ENCODE results near the gene MOCS1. TPM values are rescaled to one million over a fixed set of nuclear protein-coding genes. Genes with fewer than 3 reads are reported as not detected.

Gene MOCS1
- total RNA-seq, 4 donors from 2014 or later: 5.0 to 12.0 (median 8.4) TPM

DNA sequence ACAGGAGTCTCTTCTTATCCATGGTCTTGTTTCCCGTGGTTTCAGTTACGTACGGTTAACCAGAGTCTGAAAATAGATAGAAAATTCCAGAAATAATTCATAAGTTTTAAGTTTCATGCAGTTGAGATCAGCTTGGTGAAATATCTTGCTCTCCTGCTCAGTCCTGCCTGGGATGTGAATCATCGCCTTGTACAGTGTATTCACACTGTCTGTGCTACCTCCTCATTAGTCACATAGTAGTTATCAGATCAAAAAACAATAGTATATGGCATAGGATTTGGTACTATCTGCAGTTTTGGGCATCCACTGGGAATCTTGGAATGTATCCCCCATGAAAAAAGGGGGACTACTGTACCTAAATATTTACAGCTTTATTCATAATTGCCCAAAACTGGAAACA lies 22.7 kb upstream of the MOCS1 start:
- TF ChIP-seq POLR2A (IDR thresholded peaks at IDR 0.05): no peak
- TF ChIP-seq CTCF (IDR thresholded peaks at IDR 0.05): no peak
- Histone ChIP-seq H3K9me3 (no peaks in the 10 kb centered on the region), H3K4me1 (no peaks in the 10 kb centered on the region), H3K27ac (no peak overlapping the region), H3K36me3 (no peaks in the 10 kb centered on the region), H3K27me3 (no peaks in the 10 kb centered on the region), H3K4me3 (no peak overlapping the region)
- intact Hi-C loops (cut with DNase I): no loop called here
- WGBS, 2 donors: 67 to 80% methylated on average over 4 of the region's 4 CpGs
- DNase-seq: no peak

DNA sequence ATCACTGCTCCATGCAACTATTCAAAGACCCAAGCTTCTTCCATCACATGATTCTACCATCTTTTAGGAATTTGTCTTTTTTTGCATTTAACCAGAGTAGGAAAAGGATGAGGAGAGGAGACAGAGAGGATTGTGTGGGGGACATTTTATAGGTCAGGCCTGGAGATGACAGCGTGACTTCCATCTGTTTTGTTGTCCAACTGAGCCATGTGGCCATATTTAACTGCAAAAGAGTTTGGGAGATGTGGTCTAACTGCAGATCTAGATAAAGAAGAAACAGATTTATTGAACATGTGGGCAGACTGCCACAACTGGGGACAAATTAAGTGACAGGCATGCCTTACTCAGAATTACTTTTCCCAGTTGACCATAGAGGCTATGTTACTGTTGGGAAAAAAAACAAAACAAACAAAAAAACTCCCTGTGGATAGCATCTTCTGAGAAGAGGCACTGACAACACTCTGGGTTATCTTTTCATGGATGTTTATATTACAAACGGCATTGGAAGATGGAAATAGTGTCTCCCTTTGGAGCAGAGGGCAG lies 18.9 kb upstream of the MOCS1 start:
- TF ChIP-seq POLR2A (IDR thresholded peaks at IDR 0.05) (no peak), CTCF (IDR thresholded peaks at IDR 0.05) (no peak)
- DNase-seq: no peak
- Histone ChIP-seq H3K4me1 (peaks cover 0 to 5% (median 0%) of the 10 kb centered on the region in 3 donors), H3K9me3 (no peaks in the 10 kb centered on the region), H3K36me3 (no peaks in the 10 kb centered on the region), H3K27ac (no peak overlapping the region), H3K27me3 (no peaks in the 10 kb centered on the region), H3K4me3 (no peak overlapping the region)
- intact Hi-C loops (cut with DNase I): no loop called here
- 61 to 74% methylated on average over 2 of the region's 2 CpGs for WGBS, 2 donors

DNA sequence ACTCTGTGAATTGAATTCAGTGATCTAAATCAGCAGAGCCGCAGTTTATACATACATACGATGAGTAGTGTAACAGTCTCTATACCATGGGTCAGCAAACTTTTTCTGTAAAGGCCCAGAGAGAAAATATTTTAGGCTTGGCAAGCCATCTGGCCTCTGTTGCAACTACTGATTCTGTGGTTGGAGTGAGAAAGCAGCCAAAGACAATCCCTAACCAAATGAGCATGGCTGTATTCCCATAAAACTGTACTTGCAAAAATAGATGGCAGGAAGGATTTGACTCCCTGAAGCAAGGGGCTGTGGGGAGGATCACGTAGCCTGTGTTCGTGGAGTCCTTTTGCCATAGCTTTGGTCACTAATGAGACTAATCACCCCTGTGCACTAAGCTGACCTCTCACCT lies 17.9 kb upstream of the MOCS1 start:
- Histone ChIP-seq H3K4me3 (no peak overlapping the region), H3K27ac (peak overlapping the region in 2 of 4 donors; percentile 11 to 43), H3K27me3 (no peaks in the 10 kb centered on the region), H3K4me1 (peaks cover 0 to 5% (median 0%) of the 10 kb centered on the region in 3 donors), H3K36me3 (no peaks in the 10 kb centered on the region), H3K9me3 (no peaks in the 10 kb centered on the region)
- no peak for DNase-seq
- no peak for TF ChIP-seq CTCF (IDR thresholded peaks at IDR 0.05)
- intact Hi-C loops (cut with DNase I): no loop called here
- 86% methylated on average over 4 of the region's 4 CpGs for WGBS, 2 donors

DNA sequence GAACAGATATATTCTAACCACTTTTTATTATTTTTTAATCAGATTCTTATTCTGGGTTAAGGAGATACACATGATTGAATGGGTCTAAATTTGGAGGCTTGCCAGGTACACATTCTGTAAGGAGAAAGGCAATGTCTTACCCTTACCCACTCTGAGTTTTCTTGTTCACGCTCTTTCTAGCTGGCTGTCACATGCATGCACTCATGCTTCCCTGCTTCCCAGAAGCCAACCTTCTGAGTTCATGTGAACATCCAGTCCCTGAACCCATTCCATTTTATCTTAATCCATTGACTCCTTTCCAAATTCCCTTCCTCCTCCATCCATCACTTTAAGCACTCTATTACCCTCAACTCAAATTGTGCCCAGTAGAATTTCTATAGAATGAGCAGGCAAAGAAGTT lies 17.5 kb upstream of the MOCS1 start:
- 80 to 83% methylated on average over 1 of the region's 1 CpG for WGBS, 2 donors

GRCh38 chr6:39951191-39951590 lies 16.9 kb upstream of the MOCS1 start:
- 78 to 82% methylated on average over 5 of the region's 5 CpGs for WGBS, 2 donors
- intact Hi-C loops (cut with DNase I): no loop called here
- Histone ChIP-seq H3K4me3 (no peak overlapping the region), H3K9me3 (no peaks in the 10 kb centered on the region), H3K27me3 (no peaks in the 10 kb centered on the region), H3K4me1 (peaks cover 0 to 5% (median 0%) of the 10 kb centered on the region in 3 donors), H3K27ac (no peak overlapping the region), H3K36me3 (no peaks in the 10 kb centered on the region)
- no peak for DNase-seq
- TF ChIP-seq POLR2A (IDR thresholded peaks at IDR 0.05): no peak
- TF ChIP-seq CTCF (IDR thresholded peaks at IDR 0.05): no peak

More for the DNA sequence above, 17.5 kb upstream of the MOCS1 start:
- Histone ChIP-seq H3K27ac (peak overlapping the region in 2 of 4 donors; percentile 11 to 43), H3K27me3 (no peaks in the 10 kb centered on the region), H3K4me3 (no peak overlapping the region), H3K9me3 (no peaks in the 10 kb centered on the region), H3K36me3 (no peaks in the 10 kb centered on the region), H3K4me1 (peaks cover 0 to 5% (median 0%) of the 10 kb centered on the region in 3 donors)
- no peak for DNase-seq
- TF ChIP-seq CTCF (IDR thresholded peaks at IDR 0.05): no peak
- no peak for TF ChIP-seq POLR2A (IDR thresholded peaks at IDR 0.05)
- intact Hi-C loops (cut with DNase I): no loop called here
